Measurements from ENCODE around the gene PPP1R15A. TPM values are rescaled to one million over a fixed set of nuclear protein-coding genes. Genes with fewer than 3 reads are reported as not detected.

PPP1R15A gene
- total RNA-seq, result 10 to 100 TPM; 13.2 to 52.5 TPM
- polyA plus RNA-seq, result 1 to 10 TPM; 5.6 to 9.3 TPM

DNA sequence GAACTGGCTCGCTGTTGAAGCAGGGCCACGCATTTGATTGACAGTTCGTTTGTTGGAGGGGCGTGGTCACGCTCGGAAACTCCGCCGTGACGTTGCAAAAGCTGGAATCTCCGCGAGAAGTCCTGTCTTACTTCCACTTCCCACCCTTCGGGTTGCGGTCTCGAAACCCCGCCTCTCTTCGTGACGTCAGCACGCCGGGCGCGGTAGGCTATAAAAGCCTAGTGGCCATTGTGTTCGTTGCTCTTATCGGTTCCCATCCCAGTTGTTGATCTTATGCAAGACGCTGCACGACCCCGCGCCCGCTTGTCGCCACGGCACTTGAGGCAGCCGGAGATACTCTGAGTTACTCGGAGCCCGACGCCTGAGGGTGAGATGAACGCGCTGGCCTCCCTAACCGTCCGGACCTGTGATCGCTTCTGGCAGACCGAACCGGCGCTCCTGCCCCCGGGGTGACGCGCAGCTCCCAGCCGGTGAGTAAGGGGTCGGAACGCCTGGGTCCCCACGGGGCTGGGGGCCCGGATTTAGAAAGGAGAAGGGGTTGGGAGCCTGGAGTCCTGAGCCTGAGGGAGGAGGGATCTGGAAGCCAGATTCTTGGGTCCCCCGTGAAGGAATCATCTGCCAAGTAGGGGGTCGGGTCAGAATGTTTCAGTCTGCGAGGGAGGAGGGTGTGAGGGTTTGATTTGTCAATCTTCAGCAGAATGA is at the start of gene PPP1R15A:
Gene PPP1R15A, plus strand, starts transcription at position 240 of the 702 bp plus-strand sequence. CDS start 813 bp downstream, outside the sequence.
- H3K9me3 ChIP-seq (ENCODE audit: control insufficient read depth in 4 of 4, low read length in 3 of 4), result no peaks in the 10 kb centered on the region
- peaks cover 6 to 34% (median 24%) of the 10 kb centered on the region in 4 donors for H3K4me1 ChIP-seq (ENCODE audit: control insufficient read depth in 4 of 4, insufficient read depth in 4 of 4, low read length in 3 of 4)
- under 1% methylated on average over 53 of the region's 53 CpGs for WGBS
- H3K9ac ChIP-seq (ENCODE audit: low read depth in 1 of 2, low read length in 2 of 2), result peak within 1 kb of the TSS; percentile 89 to 98
- H3K4me3 ChIP-seq (ENCODE audit: low read depth in 1 of 3, low read length in 3 of 3), result peak within 1 kb of the TSS; percentile 74 to 94 (median 79)
- H3K36me3 ChIP-seq (ENCODE audit: control insufficient read depth in 4 of 4, insufficient read depth in 3 of 4, low read depth in 1 of 4, low read length in 3 of 4), result peaks cover 0 to 14% (median 10%) of the 10 kb centered on the region in 4 donors
- no peaks in the 10 kb centered on the region for H3K27me3 ChIP-seq (ENCODE audit: control insufficient read depth in 4 of 4, insufficient read depth in 4 of 4, low read length in 3 of 4)
- DNase-seq (ENCODE audit: low spot score), result peak; percentile 100
- TF ChIP-seq YY1 (IDR thresholded peaks at IDR 0.05), result peak; percentile 96
- TF ChIP-seq EGR1 (IDR thresholded peaks at IDR 0.05; ENCODE audit: low read depth in 2 of 2), result peak in 1 of 2 donors; percentile 82
- TF ChIP-seq RAD21 (IDR thresholded peaks at IDR 0.05), result peak in 1 of 2 donors; percentile 25
- TF ChIP-seq, protein P1, sequence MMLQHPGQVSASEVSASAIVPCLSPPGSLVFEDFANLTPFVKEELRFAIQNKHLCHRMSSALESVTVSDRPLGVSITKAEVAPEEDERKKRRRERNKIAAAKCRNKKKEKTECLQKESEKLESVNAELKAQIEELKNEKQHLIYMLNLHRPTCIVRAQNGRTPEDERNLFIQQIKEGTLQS (IDR thresholded peaks at IDR 0.05), result no peak
- TF ChIP-seq TAF1 (conservative IDR thresholded peaks at IDR 0.05), result peak; percentile 92
- TF ChIP-seq, protein P2, sequence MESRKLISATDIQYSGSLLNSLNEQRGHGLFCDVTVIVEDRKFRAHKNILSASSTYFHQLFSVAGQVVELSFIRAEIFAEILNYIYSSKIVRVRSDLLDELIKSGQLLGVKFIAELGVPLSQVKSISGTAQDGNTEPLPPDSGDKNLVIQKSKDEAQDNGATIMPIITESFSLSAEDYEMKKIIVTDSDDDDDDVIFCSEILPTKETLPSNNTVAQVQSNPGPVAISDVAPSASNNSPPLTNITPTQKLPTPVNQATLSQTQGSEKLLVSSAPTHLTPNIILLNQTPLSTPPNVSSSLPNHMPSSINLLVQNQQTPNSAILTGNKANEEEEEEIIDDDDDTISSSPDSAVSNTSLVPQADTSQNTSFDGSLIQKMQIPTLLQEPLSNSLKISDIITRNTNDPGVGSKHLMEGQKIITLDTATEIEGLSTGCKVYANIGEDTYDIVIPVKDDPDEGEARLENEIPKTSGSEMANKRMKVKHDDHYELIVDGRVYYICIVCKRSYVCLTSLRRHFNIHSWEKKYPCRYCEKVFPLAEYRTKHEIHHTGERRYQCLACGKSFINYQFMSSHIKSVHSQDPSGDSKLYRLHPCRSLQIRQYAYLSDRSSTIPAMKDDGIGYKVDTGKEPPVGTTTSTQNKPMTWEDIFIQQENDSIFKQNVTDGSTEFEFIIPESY (IDR thresholded peaks at IDR 0.05), result peak; percentile 98
- peak; percentile 70 for TF ChIP-seq SP1 (IDR thresholded peaks at IDR 0.05)
- TF ChIP-seq, protein P3, sequence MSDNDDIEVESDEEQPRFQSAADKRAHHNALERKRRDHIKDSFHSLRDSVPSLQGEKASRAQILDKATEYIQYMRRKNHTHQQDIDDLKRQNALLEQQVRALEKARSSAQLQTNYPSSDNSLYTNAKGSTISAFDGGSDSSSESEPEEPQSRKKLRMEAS (IDR thresholded peaks at IDR 0.05), result peak; percentile 79
- TF ChIP-seq FOXA2 (IDR thresholded peaks at IDR 0.05), result peak; percentile 31
- TF ChIP-seq, protein P4, sequence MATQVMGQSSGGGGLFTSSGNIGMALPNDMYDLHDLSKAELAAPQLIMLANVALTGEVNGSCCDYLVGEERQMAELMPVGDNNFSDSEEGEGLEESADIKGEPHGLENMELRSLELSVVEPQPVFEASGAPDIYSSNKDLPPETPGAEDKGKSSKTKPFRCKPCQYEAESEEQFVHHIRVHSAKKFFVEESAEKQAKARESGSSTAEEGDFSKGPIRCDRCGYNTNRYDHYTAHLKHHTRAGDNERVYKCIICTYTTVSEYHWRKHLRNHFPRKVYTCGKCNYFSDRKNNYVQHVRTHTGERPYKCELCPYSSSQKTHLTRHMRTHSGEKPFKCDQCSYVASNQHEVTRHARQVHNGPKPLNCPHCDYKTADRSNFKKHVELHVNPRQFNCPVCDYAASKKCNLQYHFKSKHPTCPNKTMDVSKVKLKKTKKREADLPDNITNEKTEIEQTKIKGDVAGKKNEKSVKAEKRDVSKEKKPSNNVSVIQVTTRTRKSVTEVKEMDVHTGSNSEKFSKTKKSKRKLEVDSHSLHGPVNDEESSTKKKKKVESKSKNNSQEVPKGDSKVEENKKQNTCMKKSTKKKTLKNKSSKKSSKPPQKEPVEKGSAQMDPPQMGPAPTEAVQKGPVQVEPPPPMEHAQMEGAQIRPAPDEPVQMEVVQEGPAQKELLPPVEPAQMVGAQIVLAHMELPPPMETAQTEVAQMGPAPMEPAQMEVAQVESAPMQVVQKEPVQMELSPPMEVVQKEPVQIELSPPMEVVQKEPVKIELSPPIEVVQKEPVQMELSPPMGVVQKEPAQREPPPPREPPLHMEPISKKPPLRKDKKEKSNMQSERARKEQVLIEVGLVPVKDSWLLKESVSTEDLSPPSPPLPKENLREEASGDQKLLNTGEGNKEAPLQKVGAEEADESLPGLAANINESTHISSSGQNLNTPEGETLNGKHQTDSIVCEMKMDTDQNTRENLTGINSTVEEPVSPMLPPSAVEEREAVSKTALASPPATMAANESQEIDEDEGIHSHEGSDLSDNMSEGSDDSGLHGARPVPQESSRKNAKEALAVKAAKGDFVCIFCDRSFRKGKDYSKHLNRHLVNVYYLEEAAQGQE (IDR thresholded peaks at IDR 0.05), result peak; percentile 94
- peak in 1 of 2 donors; percentile 77 for TF ChIP-seq RXRA (IDR thresholded peaks at IDR 0.05)
- peak in 1 of 2 donors; percentile 53 for TF ChIP-seq HNF4A (conservative IDR thresholded peaks at IDR 0.05)
- no peak for TF ChIP-seq HNF4G (IDR thresholded peaks at IDR 0.05)
- TF ChIP-seq JUND (IDR thresholded peaks at IDR 0.05), result peak in 1 of 2 donors; percentile 60
- TF ChIP-seq, protein P5, sequence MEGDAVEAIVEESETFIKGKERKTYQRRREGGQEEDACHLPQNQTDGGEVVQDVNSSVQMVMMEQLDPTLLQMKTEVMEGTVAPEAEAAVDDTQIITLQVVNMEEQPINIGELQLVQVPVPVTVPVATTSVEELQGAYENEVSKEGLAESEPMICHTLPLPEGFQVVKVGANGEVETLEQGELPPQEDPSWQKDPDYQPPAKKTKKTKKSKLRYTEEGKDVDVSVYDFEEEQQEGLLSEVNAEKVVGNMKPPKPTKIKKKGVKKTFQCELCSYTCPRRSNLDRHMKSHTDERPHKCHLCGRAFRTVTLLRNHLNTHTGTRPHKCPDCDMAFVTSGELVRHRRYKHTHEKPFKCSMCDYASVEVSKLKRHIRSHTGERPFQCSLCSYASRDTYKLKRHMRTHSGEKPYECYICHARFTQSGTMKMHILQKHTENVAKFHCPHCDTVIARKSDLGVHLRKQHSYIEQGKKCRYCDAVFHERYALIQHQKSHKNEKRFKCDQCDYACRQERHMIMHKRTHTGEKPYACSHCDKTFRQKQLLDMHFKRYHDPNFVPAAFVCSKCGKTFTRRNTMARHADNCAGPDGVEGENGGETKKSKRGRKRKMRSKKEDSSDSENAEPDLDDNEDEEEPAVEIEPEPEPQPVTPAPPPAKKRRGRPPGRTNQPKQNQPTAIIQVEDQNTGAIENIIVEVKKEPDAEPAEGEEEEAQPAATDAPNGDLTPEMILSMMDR (IDR thresholded peaks at IDR 0.05; ENCODE audit: low read depth, low read length, missing input control), result peak; percentile 34
- peak in 1 of 2 donors; percentile 70 for TF ChIP-seq GABPA (IDR thresholded peaks at IDR 0.05 in 1 of 2, conservative IDR thresholded peaks at IDR 0.05 in 1 of 2)
- no peak for TF ChIP-seq NR2F2 (IDR thresholded peaks at IDR 0.05)
- TF ChIP-seq FOXA1 (IDR thresholded peaks at IDR 0.05), result peak; percentile 25
- H3K27ac ChIP-seq (ENCODE audit: low read depth in 1 of 2, low read length in 2 of 2), result peak within 1 kb of the TSS; percentile 99 to 100

Data from liver (tissue), 9 donors.